ENCODE results near the gene RAC3.
A peak's percentile ranks its signal among the peaks of the same experiment; 100 is the strongest.

RAC3 gene

DNA sequence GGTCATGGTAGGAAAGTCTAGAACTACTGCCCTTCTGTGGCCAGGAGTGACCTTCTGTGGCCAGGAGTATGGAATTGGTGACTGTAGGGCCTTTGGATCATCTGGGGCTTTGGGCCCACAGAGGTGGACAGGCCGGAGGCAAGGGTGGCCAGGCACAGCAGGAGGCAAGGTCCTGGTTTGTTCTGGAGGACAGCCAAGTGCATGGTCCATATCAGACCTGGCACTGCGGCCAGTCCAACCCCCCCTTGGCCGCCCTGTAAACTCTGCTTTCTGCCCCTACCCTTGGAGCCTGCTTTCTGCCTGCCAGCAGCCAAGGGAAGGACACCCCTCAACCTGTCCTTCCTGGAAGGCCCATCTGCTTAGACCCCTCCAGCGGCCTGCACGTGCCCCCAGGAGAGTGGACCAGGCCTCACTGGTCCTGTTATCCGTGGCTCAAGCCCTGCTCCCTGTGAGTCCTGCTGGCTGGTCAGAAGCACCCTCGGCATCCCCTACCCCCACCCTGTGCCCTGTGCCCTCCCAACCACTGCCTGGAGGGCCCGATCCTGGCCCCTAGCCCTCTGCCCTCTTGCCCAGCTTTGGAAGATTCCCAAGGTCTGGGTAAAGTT, 8.3 kb downstream of the RAC3 start:
- Histone ChIP-seq H4K8ac (ENCODE audit: low read depth, low read length) (no peak overlapping the region), H3K36me3 (replicated peaks in 1 of 2; ENCODE audit: control insufficient read depth in 2 of 2, insufficient read depth in 2 of 2, low read length in 2 of 2) (peaks cover 8 to 20% of the 10 kb centered on the region in 2 donors), H3K4ac (ENCODE audit: low read length) (peak overlapping the region; percentile 67), H2BK120ac (ENCODE audit: low read depth, low read length) (no peak overlapping the region), H2AK5ac (ENCODE audit: low read depth, low read length) (peak overlapping the region; percentile 60), H3K4me1 (ENCODE audit: control insufficient read depth in 2 of 2, insufficient read depth in 1 of 2, low read depth in 1 of 2, low read length in 2 of 2) (peaks cover 9 to 10% of the 10 kb centered on the region in 2 donors), H2AFZ (ENCODE audit: low read length) (no peak overlapping the region), H3K27me3 (ENCODE audit: control insufficient read depth in 3 of 3, insufficient read depth in 3 of 3, low read depth in 1 of 3, low read length in 3 of 3) (no peaks in the 10 kb centered on the region), H2BK15ac (ENCODE audit: low read length) (peak overlapping the region; percentile 74), H3K27ac (replicated peaks; ENCODE audit: low read length) (no peak overlapping the region), H3K23ac (ENCODE audit: low read depth, low read length, poor library complexity) (no peak overlapping the region), H3K79me1 (ENCODE audit: low read depth, low read length) (peaks cover 6% of the 10 kb centered on the region), H4K91ac (ENCODE audit: low read depth, low read length, poor library complexity) (no peak overlapping the region), H2BK5ac (ENCODE audit: low read length) (no peak overlapping the region), H3K4me3 (ENCODE audit: low read length in 2 of 2) (no peak overlapping the region), H3K18ac (ENCODE audit: low read length) (peak overlapping the region; percentile 3), H3K9ac (ENCODE audit: low read depth, low read length, poor library complexity) (no peak overlapping the region), H2BK12ac (ENCODE audit: low read length) (peak overlapping the region; percentile 16), H3K4me2 (ENCODE audit: insufficient read depth, low read length, poor library complexity, severe bottlenecking) (no peak overlapping the region), H3K14ac (ENCODE audit: low read length) (peak overlapping the region; percentile 17), H3K9me3 (replicated peaks in 1 of 2; ENCODE audit: control insufficient read depth in 2 of 2, insufficient read depth in 1 of 2, low read depth in 1 of 2, low read length in 2 of 2) (no peaks in the 10 kb centered on the region)
- WGBS, 2 donors (ENCODE audit: extremely low coverage in 2 of 2, insufficient read length in 2 of 2, insufficient replicate concordance in 1 of 2), result no CpG with 5 or more reads among the region's 8 CpGs
- no peak for DNase-seq (ENCODE audit: low spot score)

DNA sequence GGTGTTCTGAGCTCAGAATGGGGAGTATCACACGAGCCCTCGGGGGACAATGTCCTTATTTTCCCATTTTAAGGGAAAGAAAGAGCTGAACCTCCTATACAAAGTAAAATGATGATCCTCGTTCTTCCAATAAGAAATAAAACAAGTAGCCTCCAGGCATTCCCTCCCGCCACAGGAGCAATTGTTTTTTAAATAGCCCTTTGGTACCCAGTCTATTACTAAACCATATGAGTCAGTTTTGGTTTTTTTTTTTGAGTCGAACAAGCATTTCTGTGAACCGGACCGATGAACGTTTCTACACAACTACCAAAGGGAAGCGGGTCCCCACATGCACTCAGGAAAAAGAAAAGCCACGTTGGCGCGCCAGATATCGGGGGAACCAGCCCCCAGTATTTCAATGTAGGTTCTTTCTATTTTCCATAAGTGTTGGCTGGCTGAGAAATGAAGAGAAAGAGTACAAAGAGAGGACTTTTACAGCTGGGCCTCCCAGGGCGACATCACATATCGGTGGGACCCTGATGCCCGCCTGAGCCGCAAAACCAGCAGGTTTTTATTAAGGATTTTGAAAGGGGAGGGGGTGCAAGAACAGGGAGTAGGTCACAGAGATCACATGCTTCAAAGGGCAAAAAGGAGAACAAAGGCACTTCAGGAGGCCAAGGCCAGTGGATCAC, 9.8 kb downstream of the RAC3 start:
- Histone ChIP-seq H3K4me3 (ENCODE audit: low read length in 2 of 2) (no peak overlapping the region), H2BK5ac (ENCODE audit: low read length) (no peak overlapping the region), H3K79me1 (ENCODE audit: low read depth, low read length) (peaks cover 5% of the 10 kb centered on the region), H3K4me2 (ENCODE audit: insufficient read depth, low read length, poor library complexity, severe bottlenecking) (no peak overlapping the region), H2BK12ac (ENCODE audit: low read length) (no peak overlapping the region), H4K91ac (ENCODE audit: low read depth, low read length, poor library complexity) (no peak overlapping the region), H3K27ac (replicated peaks; ENCODE audit: low read length) (no peak overlapping the region), H3K14ac (ENCODE audit: low read length) (no peak overlapping the region), H2BK15ac (ENCODE audit: low read length) (no peak overlapping the region), H4K8ac (ENCODE audit: low read depth, low read length) (no peak overlapping the region), H3K27me3 (ENCODE audit: control insufficient read depth in 3 of 3, insufficient read depth in 3 of 3, low read depth in 1 of 3, low read length in 3 of 3) (no peaks in the 10 kb centered on the region), H2AFZ (ENCODE audit: low read length) (no peak overlapping the region), H3K18ac (ENCODE audit: low read length) (no peak overlapping the region), H3K9me3 (replicated peaks in 1 of 2; ENCODE audit: control insufficient read depth in 2 of 2, insufficient read depth in 1 of 2, low read depth in 1 of 2, low read length in 2 of 2) (no peaks in the 10 kb centered on the region), H2AK5ac (ENCODE audit: low read depth, low read length) (no peak overlapping the region), H3K23ac (ENCODE audit: low read depth, low read length, poor library complexity) (no peak overlapping the region), H3K9ac (ENCODE audit: low read depth, low read length, poor library complexity) (no peak overlapping the region), H3K4ac (ENCODE audit: low read length) (no peak overlapping the region), H3K4me1 (ENCODE audit: control insufficient read depth in 2 of 2, insufficient read depth in 1 of 2, low read depth in 1 of 2, low read length in 2 of 2) (peaks cover 7 to 9% of the 10 kb centered on the region in 2 donors), H3K36me3 (replicated peaks in 1 of 2; ENCODE audit: control insufficient read depth in 2 of 2, insufficient read depth in 2 of 2, low read length in 2 of 2) (peaks cover 0 to 5% of the 10 kb centered on the region in 2 donors), H2BK120ac (ENCODE audit: low read depth, low read length) (no peak overlapping the region)
- no CpG with 5 or more reads among the region's 17 CpGs for WGBS, 2 donors (ENCODE audit: extremely low coverage in 2 of 2, insufficient read length in 2 of 2, insufficient replicate concordance in 1 of 2)
- no peak for DNase-seq (ENCODE audit: low spot score)

DNA sequence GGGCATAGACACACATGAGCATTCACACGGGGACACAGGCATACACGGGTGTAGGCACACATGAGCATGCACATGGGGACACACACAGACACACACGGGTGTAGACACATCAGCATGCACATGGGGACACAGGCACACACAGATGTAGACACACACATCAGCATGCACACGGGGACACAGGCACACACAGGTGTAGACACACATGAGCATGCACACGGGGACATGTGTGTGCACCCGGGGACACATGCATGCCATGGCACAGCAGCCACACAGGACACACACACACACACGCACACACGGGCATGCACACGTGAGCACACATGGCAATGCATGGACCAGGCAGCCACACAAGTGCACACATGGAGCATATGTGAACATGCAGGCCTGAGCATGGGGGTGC, 11.2 kb downstream of the RAC3 start:
- H3K23ac ChIP-seq (ENCODE audit: low read depth, low read length, poor library complexity), result peak overlapping the region; percentile 67
- H3K4me1 ChIP-seq (ENCODE audit: control insufficient read depth in 2 of 2, insufficient read depth in 1 of 2, low read depth in 1 of 2, low read length in 2 of 2), result peaks cover 1 to 3% of the 10 kb centered on the region in 2 donors
- no peak overlapping the region for H3K4ac ChIP-seq (ENCODE audit: low read length)
- H3K4me3 ChIP-seq (ENCODE audit: low read length in 2 of 2), result peak overlapping the region in 1 of 2 donors; percentile 53
- no peak overlapping the region for H2BK5ac ChIP-seq (ENCODE audit: low read length)
- peak overlapping the region; percentile 87 for H4K8ac ChIP-seq (ENCODE audit: low read depth, low read length)
- H3K79me1 ChIP-seq (ENCODE audit: low read depth, low read length), result peaks cover 1% of the 10 kb centered on the region
- WGBS, 2 donors (ENCODE audit: extremely low coverage in 2 of 2, insufficient read length in 2 of 2, insufficient replicate concordance in 1 of 2), result no CpG with 5 or more reads among the region's 9 CpGs
- no peak overlapping the region for H3K18ac ChIP-seq (ENCODE audit: low read length)
- peak overlapping the region; percentile 98 for H2BK12ac ChIP-seq (ENCODE audit: low read length)
- no peak overlapping the region for H2BK120ac ChIP-seq (ENCODE audit: low read depth, low read length)
- H3K4me2 ChIP-seq (ENCODE audit: insufficient read depth, low read length, poor library complexity, severe bottlenecking), result no peak overlapping the region
- no peak overlapping the region for H2BK15ac ChIP-seq (ENCODE audit: low read length)
- H3K9me3 ChIP-seq (replicated peaks in 1 of 2; ENCODE audit: control insufficient read depth in 2 of 2, insufficient read depth in 1 of 2, low read depth in 1 of 2, low read length in 2 of 2), result no peaks in the 10 kb centered on the region
- no peak overlapping the region for H3K27ac ChIP-seq (replicated peaks; ENCODE audit: low read length)
- H2AFZ ChIP-seq (ENCODE audit: low read length), result no peak overlapping the region
- H4K91ac ChIP-seq (ENCODE audit: low read depth, low read length, poor library complexity), result peak overlapping the region; percentile 82
- H3K36me3 ChIP-seq (replicated peaks in 1 of 2; ENCODE audit: control insufficient read depth in 2 of 2, insufficient read depth in 2 of 2, low read length in 2 of 2), result peaks cover 5 to 9% of the 10 kb centered on the region in 2 donors
- no peak for DNase-seq (ENCODE audit: low spot score)
- H2AK5ac ChIP-seq (ENCODE audit: low read depth, low read length), result peak overlapping the region; percentile 64
- no peaks in the 10 kb centered on the region for H3K27me3 ChIP-seq (ENCODE audit: control insufficient read depth in 3 of 3, insufficient read depth in 3 of 3, low read depth in 1 of 3, low read length in 3 of 3)
- H3K9ac ChIP-seq (ENCODE audit: low read depth, low read length, poor library complexity), result peak overlapping the region; percentile 83
- H3K14ac ChIP-seq (ENCODE audit: low read length), result peak overlapping the region; percentile 14

- H3K9me3 ChIP-seq (replicated peaks in 1 of 2; ENCODE audit: control insufficient read depth in 2 of 2, insufficient read depth in 1 of 2, low read depth in 1 of 2, low read length in 2 of 2), result no peaks in the 10 kb centered on the region
- no CpG with 5 or more reads among the region's 16 CpGs for WGBS, 2 donors (ENCODE audit: extremely low coverage in 2 of 2, insufficient read length in 2 of 2, insufficient replicate concordance in 1 of 2)
These were observed 12.0 kb downstream of the RAC3 start for GRCh38 chr17:82043507-82043906.

More at GRCh38 chr17:82043507-82043906, 12.0 kb downstream of the RAC3 start:
- Histone ChIP-seq H4K91ac (ENCODE audit: low read depth, low read length, poor library complexity) (no peak overlapping the region), H3K4me2 (ENCODE audit: insufficient read depth, low read length, poor library complexity, severe bottlenecking) (no peak overlapping the region), H3K9ac (ENCODE audit: low read depth, low read length, poor library complexity) (no peak overlapping the region), H3K18ac (ENCODE audit: low read length) (no peak overlapping the region), H3K79me1 (ENCODE audit: low read depth, low read length) (peaks cover 2% of the 10 kb centered on the region), H2BK12ac (ENCODE audit: low read length) (no peak overlapping the region), H2AFZ (ENCODE audit: low read length) (peak overlapping the region; percentile 83), H3K4me3 (ENCODE audit: low read length in 2 of 2) (no peak overlapping the region), H2BK120ac (ENCODE audit: low read depth, low read length) (no peak overlapping the region), H3K14ac (ENCODE audit: low read length) (no peak overlapping the region), H3K27ac (replicated peaks; ENCODE audit: low read length) (no peak overlapping the region), H4K8ac (ENCODE audit: low read depth, low read length) (no peak overlapping the region), H2BK5ac (ENCODE audit: low read length) (no peak overlapping the region), H3K36me3 (replicated peaks in 1 of 2; ENCODE audit: control insufficient read depth in 2 of 2, insufficient read depth in 2 of 2, low read length in 2 of 2) (peaks cover 12 to 16% of the 10 kb centered on the region in 2 donors), H3K27me3 (ENCODE audit: control insufficient read depth in 3 of 3, insufficient read depth in 3 of 3, low read depth in 1 of 3, low read length in 3 of 3) (no peaks in the 10 kb centered on the region), H3K4me1 (ENCODE audit: control insufficient read depth in 2 of 2, insufficient read depth in 1 of 2, low read depth in 1 of 2, low read length in 2 of 2) (no peaks in the 10 kb centered on the region), H3K23ac (ENCODE audit: low read depth, low read length, poor library complexity) (no peak overlapping the region), H3K4ac (ENCODE audit: low read length) (no peak overlapping the region), H2AK5ac (ENCODE audit: low read depth, low read length) (no peak overlapping the region), H2BK15ac (ENCODE audit: low read length) (no peak overlapping the region)
- no peak for DNase-seq (ENCODE audit: low spot score)
